Left ventricle myocardium superior (tissue), 1 donor: ENCODE results near the gene HMCN1. TPM values are rescaled to one million over a fixed set of nuclear protein-coding genes. Genes with fewer than 3 reads are reported as not detected.

Source experiments
- ATAC-seq: fragments of 200-7000 bp; cut with Tn5 transposase; one replicate; pipeline ENCODE4 v1.9.1; 2020; ENCODE audit warnings: mild to moderate bottlenecking, moderate library complexity
- DNase-seq: peaks from one replicate; pipeline ENCODE4 v3.0.0-alpha.2; 2020
- intact Hi-C: fragments of 100-400 bp; cut with micrococcal nuclease; formaldehyde crosslinking; loops from one replicate; pipeline ENCODE4 v1.11.0; 2022
- total RNA-seq: library from RNA; stranded (reverse); fragmentation: NEBNext Ultra II Directional; extraction: Animal tissue kit (Norgen Biotek cat#: 25700); gene quantifications from one replicate; pipeline ENCODE4 v1.2.1, GENCODE V29; 2021
- donor health status: DM: no; HTN: yes; CAD: no; lungs with severe emphysema.

HMCN1 gene
- total RNA-seq, 1 donor from 2014 or later, result 3.8 TPM

DNA sequence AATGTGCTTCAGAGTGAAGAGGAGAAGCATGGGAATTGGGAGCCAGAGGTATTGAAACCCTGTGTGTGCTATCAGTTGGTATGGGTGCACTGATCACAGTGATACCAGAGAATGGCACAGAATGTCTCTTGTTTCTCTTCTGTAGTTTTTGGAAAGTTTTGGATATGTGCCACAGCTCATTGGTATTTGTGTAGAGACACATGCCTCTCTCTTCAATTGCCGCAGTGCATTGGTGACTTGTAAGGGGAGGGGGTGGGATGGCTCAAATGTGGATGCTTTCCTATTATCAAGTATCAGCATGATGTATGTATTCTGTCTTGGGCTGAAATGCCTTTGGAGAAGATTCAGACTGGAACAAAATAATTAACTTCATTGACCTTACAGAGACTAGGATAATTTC is 101.0 kb downstream of the HMCN1 start:
- no peak for ATAC-seq
- intact Hi-C loops, result no loop called here
- no peak for DNase-seq

DNA sequence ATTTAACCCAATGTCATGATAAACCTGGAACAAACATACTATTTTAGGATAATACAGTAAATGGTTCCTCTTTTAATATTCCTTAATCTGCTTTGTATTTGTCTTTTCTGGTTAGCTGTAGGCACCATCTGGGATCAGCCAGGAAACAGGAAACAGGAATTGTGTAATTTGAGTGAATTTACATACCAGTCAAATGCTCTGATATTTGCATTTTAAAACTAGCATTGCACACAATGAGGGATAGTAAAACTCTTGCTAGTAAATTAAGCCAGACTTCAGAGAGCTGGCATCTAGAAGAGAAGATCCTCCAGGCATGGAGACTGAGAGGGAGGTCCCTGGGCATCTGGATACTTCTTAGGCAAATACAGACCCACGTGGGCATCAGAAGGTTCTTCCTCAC is 103.5 kb downstream of the HMCN1 start:
- intact Hi-C loops, result no loop called here
- no peak for ATAC-seq
- DNase-seq, result no peak

DNA sequence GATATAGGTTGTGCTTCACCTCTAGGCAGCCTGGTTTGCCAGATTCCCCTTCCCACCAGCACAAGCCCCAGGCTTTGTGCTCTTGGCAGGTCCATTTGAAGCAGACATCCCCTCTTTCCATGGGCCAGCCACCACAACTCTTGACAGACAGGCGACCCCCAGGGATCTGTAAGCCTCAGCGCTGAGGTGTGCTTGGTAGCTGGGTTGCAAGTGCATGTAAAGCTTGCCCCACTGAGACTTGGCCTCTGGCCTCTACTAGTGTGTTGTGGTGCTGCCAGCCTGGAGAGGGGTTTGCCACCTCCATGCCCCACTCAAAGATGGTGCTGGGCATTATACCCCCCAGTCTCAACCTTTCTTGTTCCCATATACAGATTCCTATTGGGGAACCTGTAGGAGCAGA is 103.9 kb downstream of the HMCN1 start:
- intact Hi-C loops, result no loop called here
- DNase-seq (no peak), ATAC-seq (no peak)

DNA sequence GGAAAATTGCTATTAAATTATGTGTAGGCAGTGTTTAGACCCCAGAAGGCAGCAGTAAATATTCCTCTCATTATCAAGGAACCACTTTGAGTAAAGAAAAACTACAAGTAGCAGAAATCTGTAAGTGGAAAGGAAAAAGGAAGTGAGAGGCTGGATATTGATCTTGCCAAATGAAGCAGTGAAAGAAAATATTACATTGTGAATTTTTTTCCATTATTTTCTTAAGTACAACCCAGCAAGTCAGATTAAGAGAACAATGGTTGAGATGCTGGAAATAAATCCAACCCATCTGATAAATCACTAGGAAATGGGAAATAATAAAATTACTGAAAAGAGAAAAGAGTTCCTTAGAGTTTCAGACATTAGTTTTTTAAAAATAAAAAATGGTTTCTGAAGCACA is 106.7 kb downstream of the HMCN1 start:
- ATAC-seq (no peak), DNase-seq (no peak)
- intact Hi-C loops, result no loop called here

DNA sequence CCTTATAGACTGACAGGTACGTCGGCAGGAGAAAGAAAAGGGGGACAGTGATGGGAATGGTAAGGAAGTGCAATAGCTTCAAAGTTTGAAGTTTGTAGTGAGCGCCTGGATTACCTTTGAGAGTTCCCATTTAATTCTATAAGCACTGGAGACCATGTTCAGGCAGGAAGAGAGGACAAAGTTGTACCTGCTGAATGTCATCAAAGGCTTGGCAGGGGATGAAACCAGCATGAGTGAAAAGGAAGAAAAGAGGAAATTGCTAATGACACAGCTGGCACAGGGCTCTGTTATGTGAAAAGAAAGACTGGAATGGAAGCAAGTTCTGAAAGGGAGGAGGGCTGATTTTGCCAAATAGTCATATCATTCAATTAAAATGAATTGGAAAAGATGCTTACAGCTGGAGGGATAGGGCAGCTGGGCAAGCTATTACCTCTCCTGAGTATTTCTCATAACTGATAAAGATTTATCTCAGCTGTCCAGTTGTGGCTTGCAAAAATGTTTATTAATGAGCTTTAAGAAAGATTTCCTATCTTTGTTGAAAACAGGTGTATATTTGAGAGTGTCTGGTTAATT is 109.2 kb downstream of the HMCN1 start:
- intact Hi-C loops, result no loop called here
- ATAC-seq, result no peak

DNA sequence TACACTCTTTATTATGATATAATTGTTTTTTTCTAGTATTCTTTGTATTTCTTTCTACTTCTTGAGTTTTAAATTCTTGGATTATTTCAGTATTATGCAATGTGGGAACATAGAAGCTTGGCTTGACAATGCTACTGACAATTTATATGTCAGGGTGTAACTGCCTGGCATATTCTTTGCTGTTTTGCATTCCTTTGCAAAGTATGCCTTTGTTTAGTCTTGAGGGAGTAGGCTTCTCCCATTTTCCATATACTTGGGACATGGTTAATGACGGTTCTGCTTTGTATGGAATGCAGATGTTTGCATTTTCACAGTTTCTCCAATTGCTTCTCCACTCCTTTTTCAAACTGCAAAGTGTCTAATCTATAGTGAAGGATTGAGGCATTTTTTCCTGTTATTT is 109.8 kb downstream of the HMCN1 start:
- DNase-seq, result no peak
- no peak for ATAC-seq
- intact Hi-C loops, result no loop called here

More for the DNA sequence above, 109.2 kb downstream of the HMCN1 start:
- DNase-seq, result no peak

DNA sequence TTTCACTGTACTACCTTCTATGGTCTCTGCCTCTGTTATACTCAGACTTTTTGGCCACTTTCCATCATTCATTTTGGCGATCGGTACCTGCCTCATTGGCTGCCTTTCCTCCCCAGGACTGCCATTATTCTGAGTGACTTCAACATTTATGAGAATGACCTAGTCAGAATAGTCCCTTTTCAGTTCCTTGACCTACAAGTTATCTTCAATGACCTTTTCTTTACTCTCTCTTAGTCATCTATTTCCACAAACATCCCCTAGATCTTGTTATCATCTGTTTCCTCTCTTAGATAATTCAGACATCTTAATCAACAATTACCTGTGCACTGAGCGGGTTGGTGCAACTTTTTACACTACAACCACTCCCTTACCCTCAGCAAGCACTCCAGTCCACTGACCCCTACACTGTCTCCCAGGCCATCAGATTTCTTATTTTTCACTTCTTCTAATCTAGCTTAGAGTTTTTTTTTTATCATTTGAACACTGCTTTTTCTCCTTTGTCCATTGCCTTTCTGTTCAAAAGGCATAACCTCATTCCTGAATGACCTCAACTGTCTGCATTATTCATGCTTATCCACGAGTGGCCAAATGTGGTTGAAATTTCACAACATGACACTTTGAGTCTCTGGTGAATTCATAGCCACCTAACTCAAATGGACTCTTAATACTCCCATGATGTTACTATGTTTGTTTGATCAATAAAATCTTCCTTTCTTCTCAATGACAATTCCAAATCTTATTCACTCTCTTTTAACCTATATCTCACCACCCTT is 112.7 kb downstream of the HMCN1 start:
- DNase-seq (no peak), ATAC-seq (no peak)
- intact Hi-C loops, result no loop called here

DNA sequence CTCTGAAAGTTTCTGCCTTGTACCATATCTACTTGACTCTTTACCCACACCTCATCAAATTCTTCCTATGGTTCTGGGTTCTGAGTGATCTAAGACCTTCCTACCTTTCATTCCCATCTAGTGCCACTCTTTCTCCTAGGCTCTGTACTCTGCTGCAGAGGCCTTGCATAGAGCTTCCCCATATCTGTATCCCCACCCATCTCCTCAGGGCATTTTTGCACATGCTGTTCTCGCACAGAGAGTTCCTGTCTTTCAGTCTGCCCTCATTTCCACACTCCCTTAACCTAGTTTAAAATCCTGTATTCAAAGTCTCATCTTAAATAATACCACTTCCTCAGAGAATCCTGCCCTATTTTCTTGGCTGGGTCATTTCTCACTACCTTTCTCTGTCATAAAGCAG is 114.8 kb downstream of the HMCN1 start:
- DNase-seq (no peak), ATAC-seq (no peak)
- intact Hi-C loops, result no loop called here

DNA sequence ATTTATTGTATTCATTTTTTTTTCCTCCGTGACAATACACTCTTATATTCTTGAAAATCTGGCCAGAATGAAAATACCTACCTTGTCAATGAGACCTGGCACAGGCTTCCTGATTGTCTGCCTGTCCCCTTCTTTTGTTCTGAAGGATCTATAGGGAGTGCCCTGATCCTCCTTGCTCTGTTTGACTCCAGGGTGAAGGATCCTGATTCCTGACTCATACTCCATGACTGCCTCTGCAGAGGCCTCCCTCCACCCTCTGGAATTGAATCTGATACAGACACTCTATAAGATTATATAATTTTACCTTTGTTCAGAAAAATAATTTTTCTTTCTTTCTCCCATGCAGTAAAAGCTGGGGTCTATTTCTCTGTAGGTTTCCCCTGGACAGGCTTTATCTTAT is 116.2 kb downstream of the HMCN1 start:
- no peak for DNase-seq
- no peak for ATAC-seq
- intact Hi-C loops, result no loop called here

DNA sequence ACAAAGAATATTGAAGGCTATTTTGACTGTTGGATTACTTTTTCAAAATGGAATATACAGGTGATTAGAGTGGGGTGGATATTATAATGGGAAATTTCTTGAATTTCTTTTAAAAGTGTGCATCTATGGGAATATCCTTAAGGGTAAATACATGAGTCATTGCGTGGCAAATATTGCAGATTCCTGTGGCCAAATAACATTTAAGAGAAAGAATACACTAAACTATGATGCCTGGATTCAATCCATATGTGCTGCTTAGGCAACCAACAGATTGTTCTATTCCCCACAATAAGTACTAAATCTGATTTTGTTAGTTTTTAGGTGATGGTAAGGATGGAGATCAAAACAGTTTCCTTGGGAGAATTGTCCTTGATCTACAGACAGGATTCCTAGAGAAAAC is 119.5 kb downstream of the HMCN1 start:
- no peak for ATAC-seq
- intact Hi-C loops, result no loop called here

DNA sequence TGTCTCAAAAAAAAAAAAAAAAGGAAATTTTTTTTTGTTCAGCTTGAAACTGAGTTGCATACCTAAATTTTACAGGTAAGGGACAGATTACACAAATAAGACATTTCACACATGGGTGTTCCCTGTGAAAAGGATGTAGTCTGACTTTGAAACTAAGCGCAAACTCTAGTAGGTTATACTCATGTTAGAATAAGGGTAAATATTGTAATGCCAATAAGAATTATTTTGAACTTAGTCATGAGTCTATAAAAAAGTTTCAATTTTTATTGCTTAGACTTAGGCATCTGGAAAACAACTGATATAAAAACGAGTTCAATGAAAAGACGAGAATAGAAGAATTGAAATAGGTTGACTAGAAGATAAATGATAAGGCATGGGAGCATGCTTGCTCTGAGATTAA is 122.3 kb downstream of the HMCN1 start:
- ATAC-seq (no peak), DNase-seq (no peak)
- intact Hi-C loops, result no loop called here

More for the DNA sequence above, 119.5 kb downstream of the HMCN1 start:
- no peak for DNase-seq

DNA sequence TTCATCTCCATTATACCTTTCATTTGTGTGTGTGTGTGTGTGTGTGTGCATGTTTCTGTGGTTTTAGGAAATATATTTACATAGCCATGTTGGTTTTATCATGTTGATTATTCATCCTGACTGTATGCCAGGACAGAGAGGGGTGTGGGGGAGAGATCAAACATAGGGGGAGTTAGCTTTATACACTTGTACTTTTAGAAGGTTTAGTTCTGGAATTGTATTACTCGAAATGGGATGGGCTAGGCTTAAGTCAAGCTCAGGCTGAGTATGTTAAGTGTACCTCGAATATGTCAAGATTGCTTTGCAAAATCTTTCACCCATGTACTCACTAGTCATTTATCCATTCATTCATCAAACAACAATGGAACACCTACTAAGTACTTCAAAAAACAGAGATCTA is 123.3 kb downstream of the HMCN1 start:
- intact Hi-C loops, result no loop called here
- DNase-seq (no peak), ATAC-seq (no peak)

DNA sequence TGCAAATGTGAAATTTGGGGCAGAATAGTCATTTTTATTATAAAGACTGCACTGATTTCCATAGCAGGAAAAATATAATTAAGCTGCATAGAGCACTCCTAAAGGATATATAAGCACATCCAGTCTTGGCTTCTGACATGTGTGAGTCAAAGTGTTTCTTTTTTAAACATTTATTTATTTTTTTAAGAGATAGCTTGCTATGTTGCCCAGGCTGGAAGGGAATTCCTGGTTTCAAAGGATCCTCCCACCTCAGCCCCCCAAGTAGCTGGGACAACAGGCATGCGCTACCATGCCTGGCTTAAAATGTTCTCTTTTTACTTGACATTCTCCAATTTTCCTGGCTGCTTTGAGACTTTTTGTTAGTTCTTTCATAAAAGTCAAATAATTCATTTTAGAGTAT is 126.1 kb downstream of the HMCN1 start:
- intact Hi-C loops, result no loop called here
- DNase-seq (no peak), ATAC-seq (no peak)

DNA sequence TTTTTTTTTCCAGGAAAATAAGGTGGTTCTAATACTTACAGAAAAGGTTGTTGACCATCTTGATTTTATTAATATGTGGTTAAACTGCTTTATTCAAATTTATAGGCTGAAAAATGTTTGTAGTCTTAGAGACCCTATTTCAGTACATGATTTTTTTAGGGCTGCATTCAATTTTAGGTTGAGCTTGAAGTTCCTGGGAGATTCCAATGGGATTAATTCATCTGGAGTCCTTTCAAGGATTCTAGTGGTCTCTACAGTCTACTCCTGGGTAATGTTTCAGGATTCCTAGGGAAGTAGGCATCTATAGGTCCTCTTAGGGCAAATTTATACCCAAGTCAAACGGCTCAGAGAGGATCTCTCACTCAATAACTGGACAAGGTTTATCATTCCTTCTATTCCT is 126.7 kb downstream of the HMCN1 start:
- ATAC-seq (no peak), DNase-seq (no peak)
- intact Hi-C loops, result no loop called here

DNA sequence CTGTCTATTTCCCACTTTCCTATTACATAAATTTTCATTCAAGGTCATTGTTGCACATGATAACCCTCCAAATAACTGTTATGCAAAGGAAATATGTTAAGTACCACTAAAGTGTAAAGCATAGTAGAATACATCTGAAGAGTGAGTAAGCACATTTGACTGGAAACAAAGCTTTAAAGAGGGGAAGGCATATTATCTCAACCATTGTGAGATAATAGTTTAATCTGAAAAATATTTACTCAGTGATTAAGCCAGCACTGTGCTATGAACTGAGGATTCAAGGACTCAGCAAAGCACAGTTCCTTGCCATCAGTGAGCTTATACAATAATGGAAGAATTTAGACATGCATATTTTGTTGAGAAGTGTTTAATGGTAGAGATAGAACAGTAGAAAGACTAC is 127.4 kb downstream of the HMCN1 start:
- DNase-seq (no peak), ATAC-seq (no peak)
- intact Hi-C loops, result no loop called here

DNA sequence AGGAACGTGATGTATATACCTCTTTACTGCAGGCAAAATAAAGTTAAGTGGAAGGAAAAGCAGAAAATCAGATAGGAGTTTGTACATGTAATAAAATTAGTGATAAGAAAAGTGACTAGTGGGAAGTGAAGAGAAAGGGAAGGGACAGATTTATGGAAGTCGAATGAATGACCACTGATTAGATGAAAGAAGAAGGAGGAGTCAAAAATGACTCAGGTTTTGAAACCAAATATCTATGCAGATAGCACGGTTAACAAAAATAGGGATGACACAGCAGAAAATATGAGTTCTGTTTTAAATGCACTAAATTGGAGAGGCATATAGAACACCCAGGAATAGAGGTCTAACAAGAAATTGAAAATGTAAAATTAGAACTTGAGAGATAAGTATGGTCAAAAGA is 128.0 kb downstream of the HMCN1 start:
- DNase-seq, result no peak
- ATAC-seq, result no peak
- intact Hi-C loops, result no loop called here

DNA sequence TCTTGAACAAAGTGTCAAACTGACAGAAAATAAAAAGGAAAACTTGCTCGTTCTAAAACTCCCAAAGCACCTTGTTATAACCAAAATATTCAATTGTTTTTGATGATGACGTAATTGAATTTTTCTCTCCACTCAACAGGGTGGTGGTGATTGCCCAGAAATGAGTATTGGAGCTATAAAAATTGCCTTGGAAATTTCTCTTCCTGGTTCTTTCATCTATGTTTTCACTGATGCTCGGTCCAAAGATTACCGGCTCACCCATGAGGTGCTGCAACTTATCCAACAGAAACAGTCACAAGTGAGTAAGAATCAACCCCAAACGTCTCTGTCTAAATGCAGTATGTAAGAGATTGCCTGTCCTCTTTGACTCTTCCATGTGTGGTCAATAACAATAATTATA is 130.1 kb downstream of the HMCN1 start:
- no peak for ATAC-seq
- intact Hi-C loops, result no loop called here
- DNase-seq, result no peak

DNA sequence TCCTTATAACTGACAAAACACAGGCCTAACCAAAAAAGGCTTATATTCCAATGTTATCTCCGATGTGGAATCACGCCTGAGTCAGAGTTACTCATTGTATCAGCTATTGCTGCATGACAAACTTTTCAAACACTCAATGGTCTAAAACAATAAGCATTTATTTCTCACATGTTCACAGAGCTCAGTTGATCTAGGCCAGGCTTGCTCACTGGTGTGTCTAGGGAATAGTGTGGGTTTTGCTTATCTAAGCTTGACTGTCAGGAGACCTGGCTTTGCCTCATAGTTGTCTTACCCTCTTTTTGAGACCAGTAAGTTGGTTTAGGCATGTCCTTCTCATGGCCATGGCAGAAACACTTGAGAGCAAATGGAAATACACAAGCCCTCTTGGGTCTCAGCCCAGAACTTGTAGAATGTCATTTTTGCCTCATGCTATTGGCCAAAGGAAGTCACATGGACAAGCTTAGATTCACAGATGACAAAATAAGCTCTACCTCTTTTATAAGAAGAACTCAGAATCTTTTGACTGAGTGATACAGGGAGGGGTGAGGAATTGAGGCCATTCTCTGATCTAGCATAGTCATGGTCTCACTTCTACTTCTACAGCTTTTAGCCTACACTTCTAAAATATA is 130.8 kb downstream of the HMCN1 start:
- intact Hi-C loops, result no loop called here
- DNase-seq (no peak), ATAC-seq (peak; percentile 80)

DNA sequence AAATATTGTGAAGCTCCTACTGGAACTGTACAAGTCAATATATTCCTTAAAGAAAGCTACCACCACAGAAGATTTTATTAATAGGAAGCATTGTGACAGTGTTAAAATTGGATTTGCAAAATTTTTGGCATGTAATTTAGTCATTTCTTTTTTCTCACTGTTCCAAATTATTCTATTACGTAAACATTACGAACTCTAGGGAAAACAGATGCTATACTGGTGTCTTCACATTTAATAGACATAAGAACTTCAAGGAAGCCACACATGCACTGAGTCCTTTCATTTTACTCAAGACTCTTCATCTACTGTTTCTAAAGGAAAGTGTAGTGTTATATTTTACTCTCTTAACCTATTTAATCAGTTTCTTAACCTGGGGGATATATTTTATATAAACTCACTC is 135.4 kb downstream of the HMCN1 start:
- intact Hi-C loops, result no loop called here
- peak; percentile 38 for ATAC-seq
- DNase-seq, result no peak

DNA sequence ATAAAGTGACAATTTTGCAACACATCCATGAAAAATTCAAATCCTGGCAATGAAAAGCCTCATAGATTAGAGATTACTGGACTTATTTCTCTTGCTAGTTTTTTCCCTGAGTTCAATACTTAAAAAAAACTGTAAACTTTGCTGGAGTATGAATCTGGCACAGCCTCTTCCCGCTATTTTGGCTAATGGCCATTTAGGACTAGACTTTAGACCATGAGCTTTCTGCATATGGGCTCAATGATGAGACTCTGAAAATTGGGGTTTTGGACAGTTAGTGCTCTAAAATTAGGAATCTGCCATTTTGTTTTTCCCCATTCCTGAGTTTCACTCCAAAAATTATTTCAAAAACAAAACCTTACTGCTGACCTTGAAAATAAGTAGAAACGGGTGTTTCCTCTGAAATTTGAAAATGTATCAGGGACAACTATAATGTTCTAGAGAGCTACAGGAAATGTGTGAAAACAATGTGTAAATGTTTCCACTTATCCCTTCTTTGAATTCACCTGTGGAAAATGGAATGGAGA is 137.5 kb downstream of the HMCN1 start:
- ATAC-seq (no peak), DNase-seq (no peak)
- intact Hi-C loops, result no loop called here

DNA sequence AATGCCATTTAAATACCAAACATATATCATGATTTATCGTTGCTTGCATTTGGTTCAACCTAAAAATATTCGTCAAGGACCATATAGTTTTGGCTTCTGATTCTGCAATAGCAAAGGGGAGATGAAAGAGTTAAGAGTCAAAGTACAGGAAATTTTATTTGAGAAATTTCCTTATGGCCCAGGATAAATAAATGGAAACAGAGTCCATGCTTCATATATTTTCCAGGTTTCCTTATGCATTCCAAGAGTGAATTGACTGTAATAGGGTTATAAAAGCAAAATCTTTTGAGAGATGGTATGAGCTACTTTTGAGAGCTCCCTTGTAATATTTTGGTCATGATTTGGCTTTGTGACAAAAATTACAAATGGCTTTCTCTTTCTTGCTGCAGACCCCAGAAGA is 140.1 kb downstream of the HMCN1 start:
- ATAC-seq (no peak), DNase-seq (no peak)
- intact Hi-C loops, result no loop called here
